Panc1 (cell line): ENCODE data around the gene ITPKC. TPM values are rescaled to one million over a fixed set of nuclear protein-coding genes. Genes with fewer than 3 reads are reported as not detected.

Experiments used
- ATAC-seq: fragments of 200-7000 bp; cut with Tn5 transposase; 2 replicates; pipeline ENCODE4 v1.9.1; 2020; ENCODE audit warnings: mild to moderate bottlenecking, moderate library complexity
- BruUV-seq: library from RNA; stranded (reverse); fragments of 400-500 nt; replicated peaks from 2 replicates; lab custom pipeline; 2021; lab: Mats Ljungman, UMichigan
- CTCF ChIA-PET: fragments of 300-600 bp; sonication (Branson Sonifier 250); formaldehyde crosslinking; loops from one replicate; lab custom pipeline; 2022; ENCODE audit warnings: antibody characterized with exemption; lab: Charles Lee
- POLR2A ChIA-PET: fragments of 300-600 bp; sonication (Branson Sonifier 250); formaldehyde crosslinking; loops from one replicate; lab custom pipeline; 2022; ENCODE audit warnings: antibody characterized with exemption; lab: Charles Lee
- DNase-seq: peaks from one replicate; pipeline ENCODE4 v3.0.0-alpha.2; 2010; ENCODE audit warnings: low read depth, low spot score
- H3K27ac ChIP-seq: 2 replicates; pipeline ENCODE4 v1.5.1; 2011; ENCODE audit warnings: mild to moderate bottlenecking, low read length, inconsistent platforms
- H3K27me3 ChIP-seq: fragments of 200-500 bp; sonication (Bioruptor generic); 2 replicates; pipeline ENCODE4 v1.6.0; 2014; ENCODE audit warnings: low read length, inconsistent platforms; ENCODE audit not compliant: control insufficient read depth, insufficient read depth
- H3K36me3 ChIP-seq: fragments of 200-500 bp; sonication (Bioruptor generic); 2 replicates; pipeline ENCODE4 v1.5.1; 2014; ENCODE audit warnings: inconsistent platforms, mild to moderate bottlenecking, low read length, moderate library complexity; ENCODE audit not compliant: control insufficient read depth, insufficient read depth
- H3K4me1 ChIP-seq: 2 replicates; pipeline ENCODE4 v1.5.1; 2011; ENCODE audit warnings: inconsistent platforms, mild to moderate bottlenecking, low read length, moderate library complexity; ENCODE audit not compliant: control insufficient read depth, insufficient read depth
- H3K4me3 ChIP-seq, 2 experiments: 2 replicates each; pipeline ENCODE4 v1.5.1; 2011 to 2012; ENCODE audit warnings: low read depth in 2 of 2, low read length in 2 of 2, mild to moderate bottlenecking in 2 of 2, inconsistent platforms in 1 of 2, moderate library complexity in 1 of 2
- H3K9me3 ChIP-seq: fragments of 200-500 bp; sonication (Bioruptor generic); 2 replicates; pipeline ENCODE4 v1.5.1; 2014; ENCODE audit warnings: low read depth, mild to moderate bottlenecking, inconsistent platforms, low read length, moderate library complexity; ENCODE audit not compliant: control insufficient read depth, insufficient read depth
- CTCF ChIP-seq: fragments of 450-650 bp; IDR thresholded peaks from 2 replicates; pipeline ENCODE4 v1.5.1; 2017; ENCODE audit warnings: mild to moderate bottlenecking
- POLR2AphosphoS5 ChIP-seq: IDR thresholded peaks from 2 replicates; pipeline ENCODE4 v1.6.1; 2012; ENCODE audit warnings: mild to moderate bottlenecking, low read depth, low read length, moderate library complexity
- REST ChIP-seq, 2 experiments: IDR thresholded peaks; 2 replicates each; pipeline ENCODE4 v1.6.1; 2011 to 2012; ENCODE audit warnings: low read depth in 2 of 2, control low read depth in 1 of 2, low read length in 1 of 2, mild to moderate bottlenecking in 1 of 2, moderate library complexity in 1 of 2; ENCODE audit not compliant: insufficient read depth in 1 of 2
- SIN3A ChIP-seq: IDR thresholded peaks from 2 replicates; pipeline ENCODE4 v1.6.1; 2012; ENCODE audit warnings: low read depth, mild to moderate bottlenecking, low read length, moderate library complexity, borderline replicate concordance; ENCODE audit not compliant: insufficient read depth
- TCF7L2 ChIP-seq: IDR thresholded peaks from 2 replicates; pipeline ENCODE4 v1.6.1; 2011; ENCODE audit warnings: mild to moderate bottlenecking, low read depth, low read length, inconsistent platforms
- in situ Hi-C: cut with HindIII; loops from 2 replicates; pipeline ENCODE4 v1.10.0; 2016; ENCODE audit warnings: low sequenced_read_pairs, low pct_unique_long_range_greater_than_20kb
- intact Hi-C: fragments of 100-400 bp; cut with micrococcal nuclease; formaldehyde crosslinking; loops from one replicate; pipeline ENCODE4 v1.10.0; 2022; ENCODE audit not compliant: unreplicated experiment
- total RNA-seq: library from RNA; stranded (reverse); gene quantifications from one replicate; pipeline ENCODE4 v1.2.1, GENCODE V29; 2021; ENCODE audit not compliant: unreplicated experiment

Gene ITPKC
- total RNA-seq, 1 experiment from 2014 or later = 7.2 TPM

GRCh38 chr19:40684280-40684679 lies 32.6 kb upstream of the ITPKC start:
- CTCF ChIA-PET = interaction anchor here (0.7 kb wide), 1 partner anchor 11 kb away, joined by 10 read pairs; no protein-coding TSS in a partner anchor
- Histone ChIP-seq H3K27me3 (no peaks in the 10 kb centered on the region), H3K4me1 (no peaks in the 10 kb centered on the region), H3K4me3 (no peak overlapping the region), H3K9me3 (no peaks in the 10 kb centered on the region), H3K36me3 (no peaks in the 10 kb centered on the region), H3K27ac (no peak overlapping the region)
- POLR2A ChIA-PET = no interaction called here
- no peak for DNase-seq
- BruUV-seq = no TSS peak
- in situ Hi-C loops = no loop called here
- ATAC-seq = no peak
- intact Hi-C loops = no loop called here
- TF ChIP-seq TCF7L2 = no peak
- TF ChIP-seq CTCF = no peak
- TF ChIP-seq POLR2AphosphoS5 = no peak
- TF ChIP-seq SIN3A = no peak
- TF ChIP-seq REST (IDR thresholded peaks at IDR 0.05; ENCODE audit: insufficient read depth in 1 of 2, low read depth in 2 of 2, low read length in 1 of 2) = no peak

GRCh38 chr19:40685016-40685526 lies 31.8 kb upstream of the ITPKC start:
- intact Hi-C loops (no loop called here), in situ Hi-C loops (no loop called here)
- Histone ChIP-seq H3K36me3 (no peaks in the 10 kb centered on the region), H3K4me3 (no peak overlapping the region), H3K27me3 (no peaks in the 10 kb centered on the region), H3K27ac (no peak overlapping the region), H3K9me3 (no peaks in the 10 kb centered on the region), H3K4me1 (no peaks in the 10 kb centered on the region)
- ATAC-seq (no peak), DNase-seq (no peak)
- POLR2A ChIA-PET = no interaction called here
- TF ChIP-seq SIN3A (no peak), CTCF (no peak), TCF7L2 (no peak), POLR2AphosphoS5 (no peak), REST (IDR thresholded peaks at IDR 0.05; ENCODE audit: insufficient read depth in 1 of 2, low read depth in 2 of 2, low read length in 1 of 2) (no peak)
- no TSS peak for BruUV-seq
- CTCF ChIA-PET = no interaction called here
